ENCODE results near the gene SAGE1. TPM values are rescaled to one million over a fixed set of nuclear protein-coding genes. Genes with fewer than 3 reads are reported as not detected.
"Not testable (repeated sequence)": the region's sequence is repeated elsewhere in the genome, so short reads cannot be mapped to it uniquely, and the experiment has no call there.

Gene SAGE1, protein sequence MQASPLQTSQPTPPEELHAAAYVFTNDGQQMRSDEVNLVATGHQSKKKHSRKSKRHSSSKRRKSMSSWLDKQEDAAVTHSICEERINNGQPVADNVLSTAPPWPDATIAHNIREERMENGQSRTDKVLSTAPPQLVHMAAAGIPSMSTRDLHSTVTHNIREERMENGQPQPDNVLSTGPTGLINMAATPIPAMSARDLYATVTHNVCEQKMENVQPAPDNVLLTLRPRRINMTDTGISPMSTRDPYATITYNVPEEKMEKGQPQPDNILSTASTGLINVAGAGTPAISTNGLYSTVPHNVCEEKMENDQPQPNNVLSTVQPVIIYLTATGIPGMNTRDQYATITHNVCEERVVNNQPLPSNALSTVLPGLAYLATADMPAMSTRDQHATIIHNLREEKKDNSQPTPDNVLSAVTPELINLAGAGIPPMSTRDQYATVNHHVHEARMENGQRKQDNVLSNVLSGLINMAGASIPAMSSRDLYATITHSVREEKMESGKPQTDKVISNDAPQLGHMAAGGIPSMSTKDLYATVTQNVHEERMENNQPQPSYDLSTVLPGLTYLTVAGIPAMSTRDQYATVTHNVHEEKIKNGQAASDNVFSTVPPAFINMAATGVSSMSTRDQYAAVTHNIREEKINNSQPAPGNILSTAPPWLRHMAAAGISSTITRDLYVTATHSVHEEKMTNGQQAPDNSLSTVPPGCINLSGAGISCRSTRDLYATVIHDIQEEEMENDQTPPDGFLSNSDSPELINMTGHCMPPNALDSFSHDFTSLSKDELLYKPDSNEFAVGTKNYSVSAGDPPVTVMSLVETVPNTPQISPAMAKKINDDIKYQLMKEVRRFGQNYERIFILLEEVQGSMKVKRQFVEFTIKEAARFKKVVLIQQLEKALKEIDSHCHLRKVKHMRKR
- not detected for polyA plus RNA-seq (2012; ENCODE audit: insufficient read depth, insufficient read length)

DNA sequence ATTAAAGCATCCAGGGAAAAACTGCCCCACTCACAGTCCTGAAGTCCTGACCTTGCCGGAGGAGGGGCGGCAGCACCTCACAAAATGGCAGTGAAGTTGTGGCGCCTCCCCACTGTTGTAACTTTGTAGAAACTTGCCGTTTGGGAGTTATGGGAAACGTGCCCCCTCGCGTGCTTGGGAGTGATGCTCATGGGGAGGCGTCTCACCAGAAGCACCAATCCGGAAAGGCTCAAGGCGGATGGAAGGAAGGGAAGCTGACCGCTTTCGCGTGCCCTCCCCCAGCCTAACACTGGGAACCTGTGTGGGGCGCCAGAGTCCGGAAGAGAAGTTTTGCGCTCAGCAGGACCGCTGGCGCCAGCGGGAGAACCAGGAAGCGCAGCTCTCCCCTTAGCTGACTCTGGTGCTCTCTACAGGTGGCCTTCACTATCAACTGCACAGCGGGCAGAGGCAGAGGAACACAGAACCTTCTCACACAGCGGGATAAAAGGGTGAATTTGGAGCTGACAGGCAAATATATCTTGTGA is at the start of gene SAGE1, which contains the start of gene CT45A10:
Gene SAGE1, plus strand, starts transcription at position 423 of the 524 bp plus-strand sequence. CDS start 2,527 bp downstream, outside the sequence.
Gene CT45A10, minus strand, starts transcription at position 151 of the 524 bp plus-strand sequence. CDS start 8,100 bp downstream, outside the sequence.
- H3K4me3 ChIP-seq (ENCODE audit: low read length), result no peak within 1 kb of the TSS
- no peak for DNase-seq (ENCODE audit: low read depth, low spot score)

- H3K4me3 ChIP-seq (ENCODE audit: low read length); DNase-seq (ENCODE audit: low read depth, low spot score): not testable (repeated sequence)
Observed at GRCh38 chrX:135854438-135854837, 39.1 kb upstream of the SAGE1 start, which contains the start of gene CT45A8. Gene CT45A8 (minus strand): TSS chrX:135854538. CDS start chrX:135850783, 3,755 bp downstream.

DNA sequence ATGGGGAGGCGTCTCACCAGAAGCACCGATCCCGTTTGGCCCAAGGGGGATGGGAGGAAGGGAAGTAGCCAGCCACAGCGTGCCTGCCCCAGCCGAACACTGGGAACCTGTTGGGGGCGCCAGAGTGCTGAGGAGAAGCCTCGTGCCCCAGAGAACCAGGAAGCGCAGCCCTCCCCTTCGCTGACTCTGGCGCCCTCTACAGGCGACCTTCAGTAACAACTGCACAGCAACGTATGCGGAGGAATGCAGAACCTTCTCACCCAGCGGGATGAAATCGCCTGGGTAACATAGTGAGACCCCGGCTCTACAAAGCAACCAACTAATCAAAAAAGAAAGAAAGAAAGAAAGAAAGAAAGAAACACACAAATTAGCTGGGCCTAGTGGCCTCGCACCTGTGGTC is 21.8 kb upstream of the SAGE1 start, which contains the start of gene CT45A9:
Gene CT45A9, minus strand, starts transcription at position 101 of the 400 bp plus-strand sequence. CDS start 3,751 bp downstream, outside the sequence.
- not testable (repeated sequence) for DNase-seq (ENCODE audit: low read depth, low spot score); H3K4me3 ChIP-seq (ENCODE audit: low read length)

DNA sequence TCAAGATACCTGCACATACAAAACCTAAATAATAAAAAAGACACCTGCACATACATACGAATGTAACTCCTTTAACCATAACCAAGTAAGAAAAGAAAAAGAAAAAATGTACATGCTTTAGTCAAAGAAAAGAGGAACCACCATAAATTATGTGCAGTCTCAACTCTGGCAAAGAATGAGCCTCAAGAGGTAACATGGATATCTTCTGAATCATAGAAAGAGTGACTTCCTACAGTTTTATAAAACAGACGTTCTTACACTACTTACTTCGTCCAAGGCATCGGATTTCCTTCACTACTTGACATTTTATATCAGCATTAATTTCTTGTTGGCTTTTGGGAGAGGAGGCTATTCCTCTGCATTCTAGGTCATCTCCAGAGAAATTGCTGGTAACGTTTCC is 10.8 kb upstream of the SAGE1 start:
- DNase-seq (ENCODE audit: low read depth, low spot score); H3K4me3 ChIP-seq (ENCODE audit: low read length): not testable (repeated sequence)

- not testable (repeated sequence) for DNase-seq (ENCODE audit: low read depth, low spot score); H3K4me3 ChIP-seq (ENCODE audit: low read length)
Observed at GRCh38 chrX:135888230-135888629, 5.3 kb upstream of the SAGE1 start.

- DNase-seq (ENCODE audit: low read depth, low spot score), result peak; percentile 6
- not testable (repeated sequence) for H3K4me3 ChIP-seq (ENCODE audit: low read length)
Observed at GRCh38 chrX:135888976-135889375, 4.5 kb upstream of the SAGE1 start.

GRCh38 chrX:135890087-135890585 is 3.4 kb upstream of the SAGE1 start:
- H3K4me3 ChIP-seq (ENCODE audit: low read length), result no peak overlapping the region
- DNase-seq (ENCODE audit: low read depth, low spot score), result no peak

GRCh38 chrX:135892781-135893180 is 735 bp upstream of the SAGE1 start:
- DNase-seq (ENCODE audit: low read depth, low spot score), result no peak
- no peak overlapping the region for H3K4me3 ChIP-seq (ENCODE audit: low read length)

DNA sequence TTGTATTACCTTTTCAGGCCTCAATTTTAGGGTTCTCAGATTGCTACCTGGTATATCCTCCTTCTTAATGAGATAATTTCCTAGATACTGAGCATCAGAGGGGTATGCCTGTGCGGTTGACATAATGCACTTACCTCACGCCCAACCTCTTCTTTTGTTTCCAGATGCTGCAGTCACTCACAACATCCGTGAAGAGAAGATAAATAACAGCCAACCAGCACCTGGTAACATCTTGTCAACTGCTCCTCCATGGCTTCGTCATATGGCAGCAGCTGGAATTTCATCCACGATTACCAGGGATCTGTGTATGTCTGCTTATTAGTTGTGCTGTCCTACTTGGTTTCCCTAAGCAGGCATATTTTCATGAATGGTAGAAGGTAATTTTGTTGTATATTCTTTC is 16.7 kb downstream of the SAGE1 start:
- DNase-seq (ENCODE audit: low read depth, low spot score), result no peak
- H3K4me3 ChIP-seq (ENCODE audit: low read length), result no peak overlapping the region

DNA sequence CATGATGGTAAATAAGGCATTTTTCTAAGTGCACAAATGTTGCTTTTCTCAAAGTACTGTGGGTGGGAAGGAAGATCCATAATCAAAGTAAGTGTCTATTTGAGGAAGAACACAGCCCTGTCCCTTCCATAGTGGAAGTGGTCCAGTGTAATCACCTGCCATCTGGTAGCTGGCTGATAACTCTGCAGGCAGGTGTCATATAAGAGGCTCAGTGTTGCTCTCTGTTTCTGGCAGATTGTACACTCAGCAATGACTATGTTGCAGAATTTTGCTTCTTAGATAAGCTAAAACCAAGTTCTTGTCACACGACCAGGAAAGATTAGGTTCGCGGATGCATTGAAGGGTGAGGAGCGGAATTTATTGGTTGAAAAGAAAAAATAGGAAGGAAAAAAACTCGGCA is 20.9 kb downstream of the SAGE1 start:
- DNase-seq (ENCODE audit: low read depth, low spot score), result no peak
- H3K4me3 ChIP-seq (ENCODE audit: low read length), result no peak overlapping the region

DNA sequence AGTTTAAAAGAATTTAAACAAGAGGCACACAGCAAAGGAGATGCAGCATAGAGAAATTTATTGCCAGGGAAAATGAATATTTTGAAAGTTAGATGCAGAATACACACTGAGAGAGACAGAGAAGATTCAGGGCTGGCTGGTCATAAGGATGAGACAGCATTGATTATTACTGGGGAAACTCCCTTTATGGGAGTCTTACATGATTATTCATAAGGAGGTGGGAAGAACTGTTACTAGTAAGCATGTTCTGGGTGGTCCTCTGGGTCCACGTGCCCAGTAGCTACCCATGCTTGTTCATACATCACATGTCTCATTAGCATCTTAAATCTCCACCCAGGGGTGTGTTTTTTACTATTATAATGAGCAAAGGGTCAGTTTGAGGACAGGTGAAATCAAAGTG is 27.0 kb downstream of the SAGE1 start:
- not testable (repeated sequence) for DNase-seq (ENCODE audit: low read depth, low spot score); H3K4me3 ChIP-seq (ENCODE audit: low read length)

DNA sequence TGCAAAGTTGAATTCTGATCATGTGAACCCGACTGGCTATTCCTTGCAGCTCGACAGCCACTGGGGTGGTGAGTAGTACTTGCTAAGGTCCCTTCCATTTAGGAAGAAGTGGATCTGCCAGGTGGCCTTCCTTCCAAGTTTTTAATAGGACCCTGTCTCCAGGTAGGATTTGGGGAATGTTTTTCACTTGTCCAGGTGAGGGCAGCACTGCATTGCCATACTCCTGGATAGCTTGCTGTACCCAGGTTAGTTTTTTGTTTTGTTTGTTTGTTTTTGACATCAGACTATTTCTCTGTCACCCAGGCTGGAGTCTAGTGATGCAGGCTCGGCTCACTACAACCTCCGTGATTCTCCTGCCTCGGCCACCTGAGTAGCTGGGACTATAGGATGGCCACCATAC is 29.8 kb downstream of the SAGE1 start:
- no peak for DNase-seq (ENCODE audit: low read depth, low spot score)
- H3K4me3 ChIP-seq (ENCODE audit: low read length), result no peak overlapping the region

DNA sequence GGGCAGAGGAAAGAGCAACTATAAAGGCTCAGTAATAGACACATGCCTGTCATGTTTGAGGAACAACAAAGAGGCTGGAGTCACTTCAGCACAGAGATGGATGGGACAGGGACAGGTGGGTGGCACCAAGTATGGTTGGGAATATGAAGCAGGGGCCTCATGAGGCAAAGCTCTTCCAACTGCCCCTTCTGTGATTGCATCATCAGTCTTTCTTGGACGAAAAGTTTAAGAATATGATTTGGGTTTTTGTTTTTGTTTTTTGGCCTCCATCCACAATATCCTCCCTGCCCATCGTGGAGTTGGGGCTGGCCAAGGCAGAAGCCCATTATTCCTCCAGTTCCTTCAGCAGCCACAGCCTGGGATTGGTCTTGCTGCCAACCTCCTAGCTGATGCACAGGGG is 34.4 kb downstream of the SAGE1 start:
- H3K4me3 ChIP-seq (ENCODE audit: low read length), result no peak overlapping the region
- no peak for DNase-seq (ENCODE audit: low read depth, low spot score)

DNA sequence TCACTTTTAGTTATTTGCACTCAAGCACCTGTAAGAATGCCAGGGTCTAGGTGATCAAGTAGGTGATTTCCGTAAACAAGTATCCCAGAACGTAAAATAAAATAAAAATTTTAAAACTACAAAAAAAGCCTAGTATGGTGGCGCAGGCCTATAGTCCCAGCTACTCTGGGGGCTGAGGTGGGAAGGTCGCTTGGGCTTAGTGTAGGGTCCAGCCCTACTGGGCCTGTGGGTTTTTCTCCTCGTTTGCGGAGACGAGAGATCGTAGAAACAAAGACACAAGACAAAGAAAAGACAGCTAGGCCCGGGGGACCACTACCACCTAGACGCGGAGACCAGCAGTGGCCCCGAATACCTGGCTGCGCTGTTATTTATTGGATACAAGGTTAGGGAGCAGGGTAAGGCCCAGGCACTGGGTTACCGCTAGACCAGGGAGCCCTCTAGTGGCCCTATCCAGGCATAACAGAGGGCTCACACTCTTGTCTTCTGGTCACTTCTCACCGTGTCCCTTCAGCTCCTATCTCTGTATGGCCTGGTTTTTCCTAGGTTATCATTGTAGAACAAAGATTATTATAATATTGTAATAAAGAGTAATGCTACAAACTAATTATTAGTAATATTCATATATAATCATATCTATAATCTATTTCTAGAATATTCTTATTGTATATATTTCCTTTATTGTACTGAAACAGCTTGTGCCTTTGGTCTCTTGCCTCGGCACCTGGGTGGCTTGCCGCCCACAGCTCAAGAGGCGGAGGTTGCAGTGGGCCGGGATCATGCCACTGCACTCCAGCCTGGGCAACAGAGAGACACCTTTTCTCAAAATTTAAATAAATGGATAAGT is 38.4 kb downstream of the SAGE1 start:
- no peak overlapping the region for H3K4me3 ChIP-seq (ENCODE audit: low read length)
- DNase-seq (ENCODE audit: low read depth, low spot score), result peak; percentile 11

DNA sequence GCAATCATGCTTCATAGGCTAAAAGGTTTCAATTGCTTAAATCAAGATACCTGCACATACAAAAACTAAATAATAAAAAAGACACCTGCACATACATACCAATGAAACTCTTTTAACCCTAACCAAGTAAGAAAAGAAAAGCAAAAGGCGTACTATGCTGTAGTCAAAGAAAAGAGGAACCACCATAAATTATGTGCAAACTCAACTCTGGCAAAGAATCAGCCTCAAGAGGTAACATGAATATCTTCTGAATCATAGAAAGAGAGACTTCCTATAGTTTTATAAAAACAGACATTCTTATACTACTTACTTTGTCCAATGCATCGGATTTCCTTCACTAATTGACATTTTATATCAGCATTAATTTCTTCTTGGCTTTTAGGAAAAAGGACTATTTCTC is 51.0 kb downstream of the SAGE1 start:
- DNase-seq (ENCODE audit: low read depth, low spot score), result no peak
- H3K4me3 ChIP-seq (ENCODE audit: low read length), result no peak overlapping the region

GRCh38 chrX:135951291-135951690 is 57.8 kb downstream of the SAGE1 start:
- no peak overlapping the region for H3K4me3 ChIP-seq (ENCODE audit: low read length)
- DNase-seq (ENCODE audit: low read depth, low spot score), result no peak

Data from Jurkat, Clone E6-1 (cell line).